Stimulated activated CD4-positive, alpha-beta T cell treated with anti-CD3 and anti-CD28 coated beads, Interleukin-2, amount 100 ng/mL, for 4 hours (primary cell): Measurements from ENCODE around the gene SMAD3.

Experiments
- DNase-seq: peaks from one replicate; pipeline ENCODE4 v3.0.0-alpha.2; 2020; ENCODE audit warnings: low read depth

SMAD3 gene

GRCh38 chr15:67166280-67167009, 101.0 kb downstream of the SMAD3 start:
- DNase-seq = no peak

DNA sequence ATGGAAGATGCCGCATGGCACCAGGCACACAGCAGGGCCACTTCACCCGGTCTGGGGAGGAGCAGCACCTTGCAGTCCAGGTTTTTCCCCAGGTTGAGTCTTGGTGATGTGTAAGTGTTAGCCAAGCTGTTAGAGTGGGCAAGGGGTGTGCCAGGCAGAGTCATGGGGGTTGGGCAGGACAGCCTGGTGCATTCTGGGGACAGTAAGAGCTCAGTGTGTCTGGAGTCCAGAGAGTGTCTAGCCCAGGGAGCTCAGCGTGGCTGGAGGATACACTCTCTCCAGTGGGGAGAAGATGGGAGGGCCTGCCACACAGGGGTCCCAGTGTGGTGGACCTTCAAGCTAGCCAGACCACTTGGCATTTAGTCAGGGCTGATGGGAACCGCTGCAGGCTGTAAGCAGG, 101.7 kb downstream of the SMAD3 start:
- no peak for DNase-seq

DNA sequence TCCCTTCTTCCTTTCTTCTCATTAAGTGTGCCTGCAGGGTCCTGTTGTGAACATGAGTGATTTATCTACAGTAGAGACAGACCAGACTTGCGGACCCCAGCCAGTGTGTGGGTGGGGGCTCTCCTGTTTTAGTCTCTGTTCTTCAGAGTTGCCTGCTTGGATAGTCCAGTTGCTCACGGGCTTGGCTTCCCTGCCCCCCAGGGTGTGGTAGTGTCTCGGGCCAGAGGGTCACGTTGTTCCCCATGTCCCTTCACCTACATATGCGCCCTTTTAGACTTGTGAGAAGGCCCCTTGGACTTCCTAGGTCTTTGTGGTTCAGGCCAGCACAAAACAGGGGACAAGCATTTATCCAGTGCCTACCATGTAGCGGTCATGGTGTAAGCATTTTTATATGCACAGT, 103.3 kb downstream of the SMAD3 start:
- no peak for DNase-seq

- no peak for DNase-seq
Observed at GRCh38 chr15:67170143-67170925, 104.9 kb downstream of the SMAD3 start.

DNA sequence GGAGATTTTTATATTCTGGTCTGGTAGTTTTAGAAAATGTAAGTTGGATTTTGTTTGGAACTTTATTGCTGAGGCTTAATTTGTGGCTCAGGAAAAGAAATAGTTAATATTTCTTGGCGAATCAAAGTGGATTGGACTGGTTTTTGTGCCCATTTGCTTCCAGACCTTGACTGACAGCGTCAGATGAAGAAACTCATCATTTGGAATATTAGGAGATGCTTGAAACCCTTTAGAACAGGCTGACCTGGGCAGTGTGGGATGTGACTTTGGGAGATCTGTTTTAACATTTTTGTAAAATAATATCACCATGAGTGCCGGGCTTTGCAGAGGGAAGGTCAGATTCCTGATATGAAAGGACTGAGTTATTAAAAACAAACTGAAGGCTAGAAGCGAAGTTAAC, 106.1 kb downstream of the SMAD3 start:
- DNase-seq = no peak

GRCh38 chr15:67172172-67172571, 106.8 kb downstream of the SMAD3 start:
- no peak for DNase-seq

DNA sequence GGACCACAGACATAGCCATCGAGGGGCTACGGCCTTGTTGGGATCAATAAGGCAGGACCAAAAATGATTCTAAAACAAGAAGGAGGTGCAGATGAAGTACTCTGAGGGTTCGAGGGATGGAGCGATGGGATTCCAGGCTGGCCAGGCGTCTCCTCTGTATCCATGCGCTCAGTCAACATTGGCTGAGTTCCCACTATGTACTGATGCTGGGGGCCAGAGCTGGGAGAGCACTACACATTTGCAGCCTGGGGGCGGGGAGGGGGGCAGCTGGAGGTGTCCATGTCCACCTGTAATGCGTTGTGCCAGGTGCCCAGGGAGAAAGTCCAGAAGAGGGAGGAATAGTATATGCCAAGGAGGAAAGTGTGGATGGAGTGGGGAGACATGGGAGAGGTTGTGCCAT, 107.6 kb downstream of the SMAD3 start:
- DNase-seq = no peak

GRCh38 chr15:67173786-67174185, 108.4 kb downstream of the SMAD3 start:
- DNase-seq = no peak

- no peak for DNase-seq
Observed at GRCh38 chr15:67174446-67174845, 109.0 kb downstream of the SMAD3 start.

DNA sequence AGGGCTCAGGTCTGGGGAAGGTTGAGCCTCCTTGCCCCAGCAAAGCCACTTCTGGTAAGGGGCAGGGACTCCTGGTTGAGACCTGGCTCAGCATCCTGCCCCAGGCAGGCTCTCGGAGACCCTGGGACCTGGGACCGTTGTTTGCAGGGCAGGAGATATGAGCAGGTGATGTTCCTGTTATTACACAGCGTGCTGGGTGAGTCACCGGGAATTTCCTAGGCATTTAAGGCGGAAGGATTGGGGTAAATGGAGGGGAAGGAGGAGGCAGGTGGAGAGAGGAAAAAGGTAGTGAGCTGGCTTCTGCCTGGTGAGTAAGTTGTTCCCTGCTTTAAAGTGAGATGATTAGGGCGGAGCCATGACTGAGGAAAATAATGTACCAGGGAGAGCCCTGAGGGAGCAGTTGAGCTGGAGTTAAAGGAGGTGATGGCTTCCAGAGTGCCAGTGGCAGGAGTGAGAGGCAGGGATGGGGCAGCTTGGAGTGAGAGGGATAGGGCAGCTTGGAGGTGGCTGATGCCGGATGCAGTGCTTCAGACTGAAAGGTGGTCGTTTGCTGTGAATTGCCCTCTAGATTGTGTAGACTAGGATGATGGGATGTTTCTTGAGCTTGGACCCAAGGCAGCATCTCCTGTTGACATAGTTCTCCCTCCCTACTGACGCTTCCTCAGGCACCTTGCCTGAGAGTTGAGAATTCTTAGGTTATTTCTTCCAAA, 109.6 kb downstream of the SMAD3 start:
- DNase-seq = no peak

DNA sequence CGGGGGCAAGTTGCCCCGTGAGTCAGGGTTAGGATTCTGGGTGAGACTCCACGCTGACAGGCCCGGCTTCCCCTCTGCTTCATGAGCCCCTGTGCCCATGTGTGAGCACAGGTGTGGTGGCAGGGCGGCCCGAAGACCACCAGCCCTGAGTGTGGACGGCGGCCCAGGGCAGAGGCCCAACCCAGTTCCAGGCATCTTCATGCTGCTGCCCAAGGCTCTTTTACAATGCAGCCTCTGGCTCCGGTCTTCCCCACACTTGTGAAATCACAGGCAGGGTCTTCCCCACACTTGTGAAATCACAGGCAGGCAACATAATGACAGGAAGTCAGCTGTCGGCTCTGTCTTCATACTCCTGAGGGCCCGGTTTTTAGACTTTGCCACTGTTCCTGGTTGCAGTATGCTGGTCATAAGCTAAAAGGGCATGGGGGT, 110.3 kb downstream of the SMAD3 start:
- DNase-seq = no peak

- DNase-seq = no peak
Observed at GRCh38 chr15:67176195-67176971, 111.0 kb downstream of the SMAD3 start.

GRCh38 chr15:67177752-67178151, 112.3 kb downstream of the SMAD3 start:
- no peak for DNase-seq

DNA sequence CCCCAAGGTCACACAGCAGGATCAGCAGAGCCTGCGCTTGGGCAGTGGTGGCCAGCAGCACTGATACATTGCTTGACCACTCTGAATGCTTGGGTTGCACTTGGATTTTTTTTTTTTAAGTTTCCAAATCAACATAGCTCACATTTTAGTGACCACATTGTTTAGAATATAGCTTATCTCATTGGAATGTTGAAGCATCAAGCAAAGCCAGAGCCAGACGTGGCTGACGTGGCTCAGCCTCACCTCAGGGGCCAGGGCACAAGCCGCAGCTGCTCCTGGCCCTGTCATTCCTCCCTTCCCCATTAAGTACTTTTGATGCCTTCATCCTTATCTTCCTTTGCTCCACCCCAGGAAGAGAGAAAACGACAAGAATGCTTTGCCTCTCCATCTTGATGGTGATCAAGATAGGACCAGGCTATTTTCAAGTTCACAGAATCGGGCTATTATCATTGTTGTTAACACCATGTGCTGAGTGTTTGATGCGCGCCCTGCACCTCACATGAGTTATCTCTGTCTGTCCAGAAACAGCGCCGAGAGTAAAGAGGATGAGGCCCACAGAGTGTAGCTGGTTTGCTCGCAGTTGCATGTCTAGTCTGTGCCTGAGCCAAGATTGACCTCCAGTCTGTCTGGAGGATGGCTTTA, 113.3 kb downstream of the SMAD3 start:
- DNase-seq = no peak

DNA sequence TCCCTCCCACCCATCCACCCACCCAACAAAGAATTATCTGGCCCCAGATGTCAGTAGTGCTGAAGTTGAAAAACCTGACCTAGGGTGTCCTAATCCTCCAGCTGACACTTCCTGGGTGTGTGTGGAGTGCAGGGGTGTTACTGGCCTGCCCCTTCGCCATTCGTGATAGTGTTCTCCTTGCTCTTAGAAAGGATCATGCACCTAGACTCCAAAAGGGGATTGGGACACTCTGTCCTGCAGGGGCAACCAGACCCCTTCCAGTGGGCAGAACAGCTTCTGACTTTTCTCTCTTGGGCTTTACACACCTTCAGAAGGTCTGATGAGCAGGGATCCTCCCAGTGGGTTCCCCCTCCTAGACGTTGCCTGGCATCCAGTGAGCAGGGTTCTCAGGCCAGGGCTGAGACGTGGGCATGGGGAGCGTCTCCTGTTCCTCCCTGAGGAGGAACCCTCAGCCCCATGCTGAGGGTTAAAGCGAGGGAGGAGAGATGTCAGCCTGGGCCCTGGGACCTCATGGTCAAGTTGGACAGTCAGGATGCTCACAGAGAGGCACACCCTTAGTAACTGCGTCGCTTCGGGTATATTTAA, 114.1 kb downstream of the SMAD3 start:
- DNase-seq = no peak

DNA sequence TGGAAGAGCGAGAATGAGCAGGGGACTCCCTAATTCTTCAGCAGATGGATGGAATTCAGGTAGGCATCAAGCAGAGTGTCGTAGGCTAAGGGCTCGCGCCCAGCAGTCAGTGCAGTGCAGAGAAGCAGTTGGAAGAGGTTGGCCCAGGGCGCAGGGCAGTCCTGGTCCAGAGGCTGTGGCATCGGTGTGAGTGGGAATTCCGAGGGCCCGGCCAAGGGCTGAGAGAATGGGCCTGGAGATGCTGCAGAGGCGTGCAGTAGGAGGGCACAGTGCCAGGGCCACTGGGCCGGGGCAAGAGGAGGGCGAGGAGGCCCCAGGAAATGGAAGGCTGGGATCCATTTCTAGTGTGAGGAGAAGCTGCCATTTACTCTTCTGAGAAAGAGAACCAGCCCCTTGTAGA, 114.6 kb downstream of the SMAD3 start:
- DNase-seq = no peak

DNA sequence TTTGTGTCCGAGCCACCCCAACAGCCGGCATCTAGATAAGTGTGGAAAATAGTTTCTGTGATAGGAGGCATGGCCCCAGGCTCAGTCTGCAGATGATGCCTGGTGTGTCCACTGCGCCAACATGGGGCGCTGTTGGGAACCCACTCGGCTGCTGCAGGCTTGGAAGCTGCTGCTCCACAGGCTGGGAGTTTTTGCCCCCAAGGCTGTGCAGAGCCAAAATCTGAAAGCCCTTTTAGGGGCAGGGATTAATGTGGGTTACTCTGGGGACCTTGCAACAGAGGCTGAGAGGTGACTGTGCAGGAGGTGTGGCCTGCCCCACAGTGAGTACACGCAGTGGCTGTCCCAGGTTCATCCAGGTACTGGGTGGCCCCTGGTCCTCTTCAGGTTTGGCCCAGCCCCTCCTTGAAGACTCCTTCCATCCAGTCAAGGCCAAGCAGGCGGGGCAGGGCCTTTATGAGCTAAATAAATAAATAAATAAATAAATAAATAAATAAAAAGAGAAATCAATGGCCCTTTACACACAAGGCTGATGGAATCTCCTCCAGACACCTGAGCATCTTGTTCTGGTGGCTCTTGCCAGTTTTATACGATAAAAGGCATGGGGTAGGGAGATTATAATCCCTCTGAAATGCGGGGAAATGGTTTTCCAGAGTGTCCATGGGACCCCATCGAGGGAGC, 115.3 kb downstream of the SMAD3 start:
- DNase-seq = no peak

- no peak for DNase-seq
Observed at GRCh38 chr15:67181221-67181639, 115.8 kb downstream of the SMAD3 start.

GRCh38 chr15:67183443-67184169, 118.2 kb downstream of the SMAD3 start:
- no peak for DNase-seq
